Stimulated activated CD4-positive, alpha-beta T cell treated with anti-CD3 and anti-CD28 coated beads, Interleukin-12 subunit alpha, Interleukin-12 subunit beta, amount 100 ng/mL, for 24 hours (primary cell): ENCODE data around the gene FXR1.
A peak's percentile ranks its signal among the peaks of the same experiment; 100 is the strongest.
"Not testable (repeated sequence)": the region's sequence is repeated elsewhere in the genome, so short reads cannot be mapped to it uniquely, and the experiment has no call there.

Source experiments
- DNase-seq, 2 experiments: peaks; one replicate each; pipeline ENCODE4 v3.0.0-alpha.2; 2020; ENCODE audit warnings: low read depth in 2 of 2

FXR1 gene

DNA sequence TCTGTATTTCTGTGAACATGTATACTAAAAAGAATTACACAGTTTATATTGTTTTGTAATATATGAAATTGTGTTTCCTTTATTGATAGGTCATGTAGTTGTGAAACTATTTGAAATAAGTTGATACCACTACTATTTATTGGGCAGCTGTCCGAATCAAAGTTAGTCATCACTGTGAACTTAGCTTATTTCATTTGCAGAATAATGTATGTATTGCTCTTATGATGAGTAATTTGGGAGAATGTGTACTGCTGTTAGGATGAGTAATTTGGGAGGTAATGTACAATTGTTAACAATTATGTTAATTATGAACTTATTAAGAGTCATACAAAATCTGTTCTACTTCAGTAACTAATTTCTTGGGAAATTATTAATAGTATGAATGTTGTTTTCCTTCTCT lies 22.2 kb downstream of the FXR1 start:
- no peak for DNase-seq

DNA sequence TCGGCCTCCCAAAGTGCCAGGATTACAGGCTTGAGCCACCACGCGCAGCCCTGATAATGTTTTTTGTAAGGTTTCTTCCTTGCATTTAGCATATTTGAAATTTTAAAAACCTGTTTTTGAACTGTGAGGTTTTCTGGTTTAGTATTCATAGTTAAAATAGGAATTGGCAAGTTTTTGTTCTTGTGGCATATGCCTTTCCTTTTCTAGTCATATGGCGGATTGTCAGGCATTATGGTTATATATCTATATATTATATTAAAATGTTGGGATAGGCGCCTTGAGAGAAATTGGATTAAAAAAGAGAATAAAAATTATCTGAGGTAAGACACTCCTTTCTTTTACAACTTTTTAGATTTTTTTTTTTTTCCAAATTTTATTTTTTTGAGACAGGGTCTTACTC lies 28.4 kb downstream of the FXR1 start:
- no peak for DNase-seq

DNA sequence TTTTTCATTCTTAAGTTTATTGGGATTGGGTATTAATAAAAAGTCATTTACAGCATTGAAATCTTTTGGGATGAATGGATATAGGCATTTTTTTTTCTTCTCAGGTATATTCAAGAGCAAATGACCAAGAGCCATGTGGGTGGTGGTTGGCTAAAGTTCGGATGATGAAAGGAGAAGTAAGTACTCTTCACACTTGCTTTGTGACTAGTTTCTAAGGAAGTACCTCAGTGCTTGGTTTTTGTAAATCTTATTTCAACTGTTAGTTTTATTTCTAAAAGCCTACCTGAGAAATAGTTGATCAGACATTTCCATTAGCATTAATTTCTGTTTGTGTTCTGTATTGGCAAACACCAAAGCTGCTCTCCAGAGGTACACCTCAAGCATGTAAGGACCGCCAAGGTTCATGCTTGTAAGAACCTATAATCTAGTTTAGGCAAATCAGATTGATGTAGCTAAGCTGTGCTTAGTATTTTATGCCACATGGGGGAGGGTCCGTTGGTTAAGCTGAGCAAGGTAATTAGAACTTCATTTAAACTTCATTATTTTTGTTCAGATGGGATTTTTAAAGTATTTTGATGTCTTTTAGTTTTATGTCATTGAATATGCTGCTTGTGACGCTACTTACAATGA lies 35.4 kb downstream of the FXR1 start:
- no peak for DNase-seq

DNA sequence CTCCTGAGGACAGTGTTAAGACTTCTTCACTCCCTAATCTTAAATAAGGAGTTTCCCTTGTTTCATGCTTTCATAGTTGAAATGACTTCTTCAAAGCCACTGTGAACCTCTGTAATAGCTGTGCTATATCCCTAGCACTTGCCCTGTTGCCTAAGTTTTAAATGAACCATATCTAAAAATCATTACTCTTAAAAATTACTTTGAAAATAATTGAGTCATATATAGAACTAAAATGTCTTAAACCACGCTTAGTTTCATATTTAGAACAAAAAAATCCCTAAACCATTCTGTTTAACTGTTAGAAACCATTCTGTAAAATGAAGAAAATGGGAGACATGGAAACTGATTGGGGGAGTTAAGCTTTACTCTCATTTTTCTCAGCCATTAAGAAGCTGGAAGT lies 47.2 kb downstream of the FXR1 start:
- no peak for DNase-seq

DNA sequence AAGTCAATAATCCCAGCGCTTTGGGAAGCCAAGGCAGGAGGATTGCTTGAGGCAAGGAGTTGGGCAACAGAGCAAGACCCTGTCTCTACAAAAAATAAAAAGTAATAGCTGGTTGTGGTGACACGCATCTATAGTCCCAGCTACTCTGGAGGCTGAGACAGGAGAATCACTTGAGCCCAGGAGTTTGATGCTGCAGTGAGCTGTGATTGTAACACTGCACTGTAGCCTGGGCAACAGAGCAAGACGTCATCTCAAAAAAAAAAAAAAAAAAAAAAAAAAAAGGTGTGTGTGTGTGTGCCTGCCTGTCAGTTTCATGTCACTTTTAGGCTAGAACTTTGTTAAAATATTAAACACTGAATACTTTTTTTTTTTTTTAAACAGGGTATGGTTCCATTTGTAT lies 48.6 kb downstream of the FXR1 start:
- no peak for DNase-seq

DNA sequence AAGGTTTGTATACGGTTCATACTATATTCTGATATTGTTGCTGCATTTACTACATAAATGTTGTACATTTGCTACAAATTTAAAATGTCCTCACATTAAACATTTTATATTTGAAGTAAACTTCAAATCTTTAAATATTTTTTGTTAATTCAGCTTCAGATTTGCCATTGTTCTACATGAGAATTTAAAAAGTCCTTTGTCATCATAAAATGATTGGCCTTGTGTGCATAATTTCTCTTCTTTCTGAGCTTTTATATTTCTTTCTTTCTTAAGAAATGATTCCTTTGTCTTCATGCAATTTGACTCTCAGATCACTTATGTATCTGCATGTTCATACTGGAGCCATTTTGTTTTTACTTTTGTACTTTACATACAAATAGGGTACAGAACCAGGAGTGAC lies 49.1 kb downstream of the FXR1 start:
- no peak for DNase-seq

DNA sequence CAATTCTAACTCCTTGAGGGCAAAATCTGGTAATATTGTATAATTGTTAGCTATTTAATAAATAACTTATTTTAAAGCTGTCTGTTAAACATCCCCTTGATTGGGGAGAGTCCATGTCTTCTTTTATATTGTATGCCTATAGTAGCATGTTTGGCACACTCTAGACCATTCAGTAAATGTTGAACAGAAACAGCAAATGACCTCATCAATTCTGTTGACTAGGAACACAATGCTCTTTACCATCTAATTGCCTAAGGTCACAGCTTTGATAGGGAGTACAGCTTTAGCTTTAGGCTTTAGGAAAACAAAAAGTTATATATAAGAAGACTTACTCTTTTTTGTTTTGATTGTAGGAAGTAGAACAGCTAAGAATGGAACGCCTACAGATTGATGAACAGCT lies 50.1 kb downstream of the FXR1 start:
- DNase-seq: no peak

DNA sequence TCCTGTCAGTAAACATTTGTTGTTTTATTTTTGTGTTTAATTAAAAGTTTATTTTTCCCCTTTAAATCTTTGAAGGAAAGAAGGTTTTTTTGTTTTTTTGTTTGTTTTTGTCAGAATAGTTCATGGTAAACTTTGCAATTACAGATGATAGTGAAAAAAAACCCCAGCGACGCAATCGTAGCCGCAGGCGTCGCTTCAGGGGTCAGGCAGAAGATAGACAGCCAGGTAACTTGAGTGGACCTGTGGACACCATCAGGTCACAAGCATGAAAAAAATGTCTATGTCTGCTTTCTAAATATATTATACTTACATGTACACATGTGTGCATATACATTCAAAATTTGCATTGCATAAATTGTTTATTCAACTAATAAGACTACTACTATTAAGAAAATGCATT lies 58.5 kb downstream of the FXR1 start:
- DNase-seq: no peak

DNA sequence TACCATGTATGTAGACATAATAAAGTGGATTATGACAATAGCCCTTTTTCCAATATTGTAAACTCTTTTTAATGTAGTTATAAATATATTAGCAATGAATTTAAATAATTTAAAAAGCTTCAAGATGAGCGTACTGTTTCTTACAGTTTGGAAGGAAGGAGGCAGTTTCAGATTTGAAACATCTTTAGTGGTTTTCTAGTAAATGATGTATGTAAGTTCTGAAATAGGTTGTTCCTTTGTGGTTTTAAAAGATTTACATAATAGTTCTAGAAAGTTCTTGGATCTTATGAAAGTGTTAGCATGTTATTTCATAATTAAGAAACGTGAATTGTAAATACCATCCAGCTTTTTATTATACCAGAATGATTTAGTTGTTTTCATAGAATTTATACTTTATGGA lies 61.1 kb downstream of the FXR1 start:
- no peak for DNase-seq

DNA sequence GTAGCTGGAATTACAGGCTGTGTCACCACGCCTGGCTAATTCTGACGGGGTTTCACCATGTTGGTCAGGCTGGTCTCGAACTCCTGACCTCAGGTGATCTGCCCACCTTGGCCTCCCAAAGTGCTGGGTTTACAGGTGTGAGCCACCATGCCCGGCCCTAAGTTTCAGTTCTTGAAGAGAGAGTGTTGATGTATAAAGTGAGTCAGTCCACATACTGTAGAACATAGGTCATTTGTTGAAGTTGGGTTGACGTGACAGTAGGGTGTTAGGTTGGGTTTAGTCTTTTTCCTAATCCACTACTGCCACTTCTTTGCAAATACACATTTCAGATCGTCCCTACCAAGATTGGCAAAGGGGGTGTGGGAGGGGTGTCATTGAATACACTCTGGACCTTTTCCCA lies 61.8 kb downstream of the FXR1 start:
- no peak for DNase-seq

DNA sequence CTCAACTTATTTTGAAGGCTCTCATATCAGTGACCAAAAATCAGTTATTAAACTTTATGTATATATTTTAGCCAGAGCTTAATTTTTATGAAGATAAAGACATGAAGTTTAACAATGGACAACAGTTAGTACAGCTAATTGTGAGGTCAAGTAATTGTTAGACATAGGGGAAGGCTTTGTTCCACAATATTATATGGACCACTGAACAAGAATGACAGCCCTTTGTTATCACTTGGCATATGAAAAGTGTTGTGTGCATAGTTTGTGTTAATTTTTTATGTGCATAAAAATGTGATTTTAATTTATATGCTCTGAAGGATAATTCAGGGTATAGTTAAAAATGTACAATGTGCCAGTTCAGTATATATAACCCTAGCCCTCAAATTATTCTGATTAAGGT lies 65.0 kb downstream of the FXR1 start:
- no peak for DNase-seq

DNA sequence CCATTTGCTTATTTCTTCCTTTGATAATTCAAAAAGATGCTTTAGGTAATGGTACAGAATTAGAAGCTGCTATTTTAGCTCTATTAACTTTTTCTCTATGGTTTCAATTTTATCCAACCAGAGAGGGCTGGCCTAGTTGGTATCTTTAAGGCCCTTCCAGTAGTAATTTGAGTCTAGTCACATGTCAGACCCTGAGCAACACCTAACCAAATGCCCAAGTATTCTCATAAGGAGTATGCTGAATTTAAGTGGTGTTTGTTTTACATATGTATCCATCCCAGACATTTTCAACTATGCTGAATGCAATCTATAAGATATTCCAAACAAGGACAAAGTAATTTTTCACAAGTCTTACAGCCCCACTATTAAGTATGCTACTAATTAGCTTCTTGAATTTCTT lies 67.5 kb downstream of the FXR1 start:
- no peak for DNase-seq

DNA sequence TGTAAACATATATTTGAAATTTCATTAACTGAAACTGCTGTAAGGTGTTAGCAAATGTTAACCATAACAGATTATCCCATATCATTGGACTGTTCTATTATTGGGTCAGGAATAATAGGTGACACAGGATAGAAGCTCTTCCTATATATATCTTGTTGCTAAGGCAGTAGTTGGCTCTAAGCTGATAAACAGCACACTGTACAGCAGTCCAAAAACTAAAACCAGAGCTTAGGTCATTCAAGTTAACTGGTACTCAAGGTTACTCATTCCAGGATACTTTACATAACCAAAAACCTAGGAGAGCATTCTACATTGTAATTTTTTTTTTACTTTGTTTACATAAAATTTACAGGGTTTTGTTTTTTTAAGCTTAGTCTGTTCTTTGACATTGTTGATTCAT lies 68.1 kb downstream of the FXR1 start:
- no peak for DNase-seq

DNA sequence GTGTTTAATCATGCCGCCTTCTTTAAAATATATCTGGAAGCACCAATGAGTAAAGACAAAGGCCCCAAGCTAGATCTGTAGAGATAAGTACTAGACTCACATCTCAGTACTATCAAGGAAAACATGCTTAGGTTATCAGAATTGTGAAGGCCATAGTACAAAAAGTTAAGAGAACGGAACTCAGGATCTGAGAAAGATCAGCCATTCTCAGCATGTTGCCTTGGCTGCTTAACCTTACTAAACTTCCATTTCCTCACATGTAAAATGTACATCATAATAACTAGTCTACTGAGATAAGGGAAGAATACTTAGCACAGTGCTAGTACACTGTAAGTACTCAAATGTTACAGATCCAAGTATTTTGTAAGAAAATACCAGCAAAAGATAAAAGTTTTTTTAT lies 69.4 kb downstream of the FXR1 start:
- DNase-seq: no peak

DNA sequence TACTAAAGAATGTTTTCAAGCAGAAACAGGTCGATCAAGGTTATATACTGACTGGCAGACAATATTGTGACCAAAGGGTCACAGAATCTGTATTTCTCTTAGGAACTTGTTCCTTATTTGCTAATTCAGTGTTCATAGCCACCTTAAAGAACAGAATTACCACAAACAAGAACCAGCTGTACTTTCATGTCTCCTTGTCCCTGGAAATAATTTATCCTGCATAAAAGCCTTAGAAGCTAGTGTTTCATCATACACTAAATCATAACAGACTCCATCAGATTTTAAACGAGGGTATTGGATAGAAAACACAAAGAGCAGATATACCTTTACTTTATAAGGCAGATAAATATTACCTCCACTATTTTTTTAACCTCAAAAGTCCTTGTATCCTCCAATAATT lies 70.7 kb downstream of the FXR1 start:
- no peak for DNase-seq

DNA sequence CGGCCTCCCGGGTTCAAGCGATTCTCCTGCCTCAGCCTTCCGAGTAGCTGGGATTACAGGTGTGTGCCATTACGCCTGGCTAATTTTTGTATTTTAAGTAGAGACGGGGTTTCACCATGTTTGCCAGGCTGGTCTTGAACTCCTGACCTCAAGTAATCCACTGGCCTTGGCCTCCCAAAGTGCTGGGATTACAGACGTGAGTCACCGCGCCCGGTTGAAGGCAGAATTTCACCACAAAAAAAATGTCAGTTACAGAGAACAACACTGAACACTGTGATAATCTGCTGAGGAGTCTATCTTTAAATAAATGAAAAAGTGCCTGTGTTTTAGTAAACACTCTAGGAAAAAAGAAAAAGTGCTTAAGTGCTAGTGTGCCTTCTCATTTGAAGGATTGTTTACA lies 73.9 kb downstream of the FXR1 start:
- not testable (repeated sequence) for DNase-seq

DNA sequence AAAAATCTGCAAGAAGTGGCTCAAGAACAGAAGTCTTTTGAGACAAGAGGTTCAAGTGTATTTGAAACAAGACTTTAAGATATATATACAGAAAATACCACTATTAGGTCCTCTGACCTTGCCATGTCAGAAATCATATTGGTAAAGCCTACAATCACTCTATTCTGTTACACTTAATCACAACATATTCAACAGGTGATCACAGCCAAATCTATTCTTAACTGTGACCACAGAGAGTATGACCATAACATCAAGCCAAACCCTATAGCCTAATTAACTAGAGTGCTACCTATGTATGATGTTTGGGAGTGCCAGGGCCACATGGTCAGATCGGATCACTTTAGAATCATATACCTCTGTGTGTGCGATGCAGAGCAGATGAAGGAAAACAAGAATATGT lies 74.9 kb downstream of the FXR1 start:
- no peak for DNase-seq

DNA sequence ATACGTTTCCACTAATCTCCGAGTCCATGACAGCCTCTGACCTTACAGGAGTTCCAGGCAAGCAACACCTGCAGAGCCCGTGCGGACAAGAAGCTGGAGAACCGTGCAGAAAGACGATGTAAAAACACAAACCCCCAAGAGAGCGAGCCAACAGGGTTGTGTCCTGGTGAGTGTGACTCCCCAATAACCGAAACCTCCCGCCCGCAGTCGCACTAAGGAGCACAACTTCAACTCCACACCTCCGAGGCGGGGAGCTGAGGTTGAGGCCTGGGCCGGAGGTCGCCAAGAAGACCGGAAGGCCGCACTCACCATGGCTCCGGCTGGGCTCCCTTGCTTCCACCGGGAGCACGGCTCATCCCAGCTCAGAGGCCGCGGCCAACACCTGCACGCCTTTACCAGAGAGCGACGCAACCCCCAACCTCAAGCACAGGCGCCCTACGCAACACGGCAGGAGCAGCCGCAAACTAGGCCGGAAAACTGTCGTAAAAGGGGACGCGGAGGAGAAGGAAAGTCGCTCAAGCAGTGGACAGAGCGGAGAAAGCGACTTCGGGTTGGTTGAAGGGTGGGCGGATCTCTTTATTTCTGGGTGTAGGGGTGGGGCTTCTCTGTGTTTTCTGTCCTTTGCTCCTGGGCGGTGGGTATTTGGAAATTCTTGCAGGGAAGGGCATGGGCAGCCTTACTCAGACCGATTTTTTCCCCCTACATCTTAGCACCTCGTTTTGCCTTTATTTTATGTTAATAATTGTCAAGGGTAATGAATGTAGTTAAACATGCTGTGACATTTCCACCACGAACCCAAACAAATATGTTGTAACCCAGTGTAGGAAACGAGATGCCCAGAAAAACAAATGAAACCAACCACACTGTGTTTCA lies 77.1 kb downstream of the FXR1 start, which contains the start of gene DNAJC19:
Gene DNAJC19, minus strand, starts transcription at position 446 of the 873 bp plus-strand sequence. Its CDS starts 134 bp downstream, at position 312.
- peak; percentile 80 to 84 for DNase-seq

DNA sequence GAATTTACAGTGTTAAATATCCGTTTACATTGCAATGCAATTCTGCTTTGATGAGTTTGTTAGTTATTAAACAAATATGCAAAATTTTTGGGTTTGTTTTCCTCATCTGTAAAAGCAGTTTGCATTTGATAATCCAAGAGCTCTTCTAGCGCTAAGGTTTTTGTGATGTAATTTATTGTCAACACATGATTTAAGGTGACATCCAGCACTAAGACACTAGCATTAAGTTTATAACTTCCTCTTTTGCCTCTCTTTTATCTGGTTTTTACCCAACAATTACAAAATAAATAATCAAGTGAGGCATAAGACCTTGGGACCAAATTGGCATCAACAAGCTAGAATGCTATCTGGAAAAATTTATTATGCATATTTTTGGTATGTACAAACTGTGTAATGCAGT lies 78.0 kb downstream of the FXR1 start:
- DNase-seq: no peak

DNA sequence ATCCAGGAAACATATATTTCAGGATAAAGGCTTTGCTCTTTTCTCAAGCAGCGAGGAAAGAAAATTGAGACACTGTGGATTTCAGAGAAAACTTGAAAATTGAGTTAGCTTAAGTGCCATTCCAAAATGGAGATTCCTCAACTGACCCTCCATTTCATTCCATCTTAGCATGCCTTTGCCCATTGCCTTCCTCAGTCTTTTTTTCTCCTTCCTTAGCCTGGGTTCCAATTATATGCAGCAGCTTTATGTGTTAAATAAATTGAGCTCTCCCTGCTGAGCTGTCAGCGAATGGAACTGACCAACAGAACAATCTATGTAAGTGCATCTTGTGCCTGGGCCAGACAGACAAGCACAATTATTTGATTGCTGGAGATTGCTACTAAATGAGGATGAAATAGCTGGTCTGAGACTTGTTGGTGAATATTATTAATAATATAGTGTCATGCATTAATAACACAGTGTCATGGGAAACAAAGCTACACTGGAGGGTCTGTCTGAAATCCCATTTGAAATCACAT lies 84.0 kb downstream of the FXR1 start:
- DNase-seq: no peak

DNA sequence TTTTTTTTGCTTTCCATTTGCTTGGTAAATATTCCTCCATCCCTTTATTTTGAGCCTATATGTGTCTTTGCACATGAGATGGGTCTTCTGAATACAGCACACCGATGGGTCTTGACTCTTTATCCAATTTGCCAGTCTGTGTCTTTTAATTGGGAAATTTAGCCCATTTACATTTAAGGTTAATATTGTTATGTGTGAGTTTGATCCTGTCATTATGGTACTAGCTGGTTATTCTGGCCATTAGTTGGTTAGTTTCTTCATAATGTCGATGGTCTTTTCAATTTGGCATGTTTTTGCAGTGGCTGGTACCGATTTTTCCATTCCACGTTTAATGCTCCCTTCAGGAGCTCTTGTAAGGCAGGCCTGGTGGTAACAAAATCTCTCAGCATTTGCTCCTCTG lies 89.9 kb downstream of the FXR1 start:
- DNase-seq: not testable (repeated sequence)

DNA sequence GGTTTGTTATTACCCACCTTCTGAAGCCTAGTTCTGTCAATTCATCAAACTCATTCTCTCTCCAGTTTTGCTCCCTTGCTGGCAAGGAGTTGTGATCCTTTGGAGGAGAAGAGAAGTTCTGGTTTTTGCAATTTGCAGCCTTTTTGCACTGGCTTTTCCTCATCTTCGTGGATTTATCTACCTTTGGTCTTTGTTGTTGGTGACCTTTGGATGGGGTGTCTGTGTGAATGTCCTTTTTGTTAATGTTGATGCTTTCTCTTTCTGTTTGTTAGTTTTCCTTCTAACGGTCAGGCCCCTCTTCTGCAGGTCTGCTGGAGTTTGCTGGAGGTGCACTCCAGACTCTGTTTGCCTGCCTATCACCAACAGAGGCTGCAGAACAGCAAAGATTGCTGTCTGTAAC lies 91.0 kb downstream of the FXR1 start:
- not testable (repeated sequence) for DNase-seq

DNA sequence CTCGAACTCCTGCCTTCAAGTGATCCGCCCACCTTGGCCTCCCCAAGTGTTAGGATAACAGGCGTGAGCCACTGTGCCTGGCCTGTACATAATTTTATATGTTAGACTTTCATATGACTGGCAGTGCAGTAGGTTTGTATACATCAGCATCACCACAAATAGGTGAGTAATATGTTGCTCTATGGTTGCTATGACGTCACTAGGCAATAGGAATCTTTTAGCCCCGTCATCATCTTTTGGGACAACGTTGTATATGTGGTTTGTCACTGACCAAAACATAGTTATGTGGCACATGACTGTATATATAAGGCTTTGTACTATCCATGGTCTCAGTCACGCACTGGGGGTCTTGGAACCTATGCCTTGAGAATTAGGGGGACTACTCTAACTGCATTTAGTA lies 94.1 kb downstream of the FXR1 start:
- no peak for DNase-seq
